Type B pancreatic cell (in vitro differentiated cells): ENCODE data around the gene APLNR. TPM values are rescaled to one million over a fixed set of nuclear protein-coding genes. Genes with fewer than 3 reads are reported as not detected.

Source experiments
- DNase-seq: peaks from one replicate; pipeline ENCODE4 v3.0.0; 2021; ENCODE audit warnings: mixed read lengths; ENCODE audit not compliant: unreplicated experiment; ENCODE audit errors: extremely low spot score
- H3K27ac Mint-ChIP-seq: 2 replicates; pipeline ENCODE4 v1.8.0; 2021; ENCODE audit warnings: mild to moderate bottlenecking, mixed read lengths
- H3K27me3 Mint-ChIP-seq: 2 replicates; pipeline ENCODE4 v1.8.0; 2021; ENCODE audit warnings: mixed read lengths
- H3K36me3 Mint-ChIP-seq: 2 replicates; pipeline ENCODE4 v1.8.0; 2021; ENCODE audit warnings: mixed read lengths
- H3K4me1 Mint-ChIP-seq: one replicate; pipeline ENCODE4 v1.8.0; 2021; ENCODE audit warnings: mixed read lengths; ENCODE audit not compliant: unreplicated experiment
- H3K4me3 Mint-ChIP-seq: 2 replicates; pipeline ENCODE4 v1.8.0; 2021; ENCODE audit warnings: mild to moderate bottlenecking, mixed read lengths
- H3K9me3 Mint-ChIP-seq: 2 replicates; pipeline ENCODE4 v1.8.0; 2021; ENCODE audit warnings: mixed read lengths
- total RNA-seq: library from RNA; stranded (reverse); gene quantifications from 2 replicates; pipeline ENCODE4 v1.2.1, GENCODE V29; 2021; ENCODE audit warnings: low replicate concordance
- TF ChIP-seq, protein P1 (sequence below): fragments of 200-600 bp; sonication (generic); conservative IDR thresholded peaks from 2 replicates; pipeline ENCODE4 v1.5.0; 2021; ENCODE audit warnings: antibody characterized with exemption, mild to moderate bottlenecking

The APLNR gene
- total RNA-seq, 1 donor from 2014 or later: 2.0 TPM

GRCh38 chr11:57276971-57277675, 40.1 kb upstream of the APLNR start:
- no peak overlapping the region for H3K4me3 Mint-ChIP-seq
- TF ChIP-seq, protein P1, sequence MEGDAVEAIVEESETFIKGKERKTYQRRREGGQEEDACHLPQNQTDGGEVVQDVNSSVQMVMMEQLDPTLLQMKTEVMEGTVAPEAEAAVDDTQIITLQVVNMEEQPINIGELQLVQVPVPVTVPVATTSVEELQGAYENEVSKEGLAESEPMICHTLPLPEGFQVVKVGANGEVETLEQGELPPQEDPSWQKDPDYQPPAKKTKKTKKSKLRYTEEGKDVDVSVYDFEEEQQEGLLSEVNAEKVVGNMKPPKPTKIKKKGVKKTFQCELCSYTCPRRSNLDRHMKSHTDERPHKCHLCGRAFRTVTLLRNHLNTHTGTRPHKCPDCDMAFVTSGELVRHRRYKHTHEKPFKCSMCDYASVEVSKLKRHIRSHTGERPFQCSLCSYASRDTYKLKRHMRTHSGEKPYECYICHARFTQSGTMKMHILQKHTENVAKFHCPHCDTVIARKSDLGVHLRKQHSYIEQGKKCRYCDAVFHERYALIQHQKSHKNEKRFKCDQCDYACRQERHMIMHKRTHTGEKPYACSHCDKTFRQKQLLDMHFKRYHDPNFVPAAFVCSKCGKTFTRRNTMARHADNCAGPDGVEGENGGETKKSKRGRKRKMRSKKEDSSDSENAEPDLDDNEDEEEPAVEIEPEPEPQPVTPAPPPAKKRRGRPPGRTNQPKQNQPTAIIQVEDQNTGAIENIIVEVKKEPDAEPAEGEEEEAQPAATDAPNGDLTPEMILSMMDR: no peak
- no peaks in the 10 kb centered on the region for H3K27me3 Mint-ChIP-seq
- peaks cover 15% of the 10 kb centered on the region for H3K4me1 Mint-ChIP-seq
- peak overlapping the region; percentile 60 for H3K27ac Mint-ChIP-seq
- H3K36me3 Mint-ChIP-seq: no peaks in the 10 kb centered on the region
- H3K9me3 Mint-ChIP-seq: peaks cover 4% of the 10 kb centered on the region
- no peak for DNase-seq

DNA sequence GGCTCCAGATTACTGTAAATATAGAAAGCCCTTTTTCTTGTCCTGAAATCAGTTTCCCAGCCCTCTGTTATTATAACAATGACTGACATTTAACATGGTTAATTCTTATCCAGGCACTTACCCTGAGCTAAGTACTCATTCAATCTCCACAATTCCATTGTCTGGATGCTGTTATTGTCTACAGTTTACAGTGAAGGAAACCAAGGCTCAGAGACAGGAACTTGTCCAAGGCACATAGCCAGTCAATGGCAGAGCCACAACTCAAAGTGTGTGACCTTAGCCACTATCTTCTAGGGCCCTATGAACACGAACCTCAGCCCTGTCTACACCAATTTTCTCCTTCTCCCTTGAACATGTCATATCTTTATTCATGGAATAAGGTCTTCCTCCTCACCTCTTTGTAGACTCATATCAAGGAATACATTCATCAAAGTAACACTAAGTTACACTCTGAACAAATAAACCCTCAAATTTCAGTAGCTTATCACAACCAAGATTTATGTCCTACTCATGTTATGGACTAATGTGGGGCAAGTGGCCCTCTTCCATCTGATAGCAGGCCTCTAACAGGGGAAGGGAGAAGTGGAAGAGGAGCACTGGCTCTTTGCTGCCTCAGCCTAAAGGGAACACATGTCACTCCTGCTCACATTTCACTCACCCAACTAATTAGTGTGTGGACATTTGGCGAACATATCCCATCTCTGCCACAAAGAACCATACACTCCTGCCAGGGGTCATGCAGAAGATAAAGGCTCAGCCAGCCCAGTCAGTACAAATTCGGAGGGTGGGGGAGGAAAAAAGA, 39.3 kb upstream of the APLNR start:
- no peaks in the 10 kb centered on the region for H3K27me3 Mint-ChIP-seq

DNA sequence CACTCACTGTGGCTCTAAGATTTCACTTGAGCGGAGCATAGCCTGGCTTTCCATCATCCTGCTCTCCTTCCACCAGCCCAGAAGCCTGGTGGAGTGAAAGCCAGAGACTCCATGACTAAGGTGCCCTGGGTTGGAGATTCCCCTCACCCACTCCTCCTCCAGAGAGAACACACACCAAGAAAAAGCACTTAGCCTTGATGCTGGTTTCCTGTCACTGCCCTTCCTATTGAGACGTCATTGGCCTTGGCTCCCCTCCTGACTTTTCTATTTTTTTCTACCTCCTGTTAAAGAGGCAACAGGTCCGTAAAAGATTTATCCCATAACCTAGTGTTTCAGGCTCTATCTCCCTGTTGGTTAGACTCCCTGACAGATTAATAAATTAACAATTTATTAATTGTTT, 38.5 kb upstream of the APLNR start:
- Mint-ChIP-seq H3K4me1 (peaks cover 15% of the 10 kb centered on the region), H3K36me3 (no peaks in the 10 kb centered on the region), H3K27me3 (no peaks in the 10 kb centered on the region), H3K4me3 (no peak overlapping the region), H3K27ac (no peak overlapping the region), H3K9me3 (peaks cover 4% of the 10 kb centered on the region)
- DNase-seq: no peak
- TF ChIP-seq, protein P1: no peak

More for the DNA sequence above, 39.3 kb upstream of the APLNR start:
- Mint-ChIP-seq H3K36me3 (no peaks in the 10 kb centered on the region), H3K27ac (no peak overlapping the region), H3K9me3 (peaks cover 4% of the 10 kb centered on the region), H3K4me1 (peaks cover 15% of the 10 kb centered on the region), H3K4me3 (no peak overlapping the region)
- TF ChIP-seq, protein P1: no peak
- no peak for DNase-seq

DNA sequence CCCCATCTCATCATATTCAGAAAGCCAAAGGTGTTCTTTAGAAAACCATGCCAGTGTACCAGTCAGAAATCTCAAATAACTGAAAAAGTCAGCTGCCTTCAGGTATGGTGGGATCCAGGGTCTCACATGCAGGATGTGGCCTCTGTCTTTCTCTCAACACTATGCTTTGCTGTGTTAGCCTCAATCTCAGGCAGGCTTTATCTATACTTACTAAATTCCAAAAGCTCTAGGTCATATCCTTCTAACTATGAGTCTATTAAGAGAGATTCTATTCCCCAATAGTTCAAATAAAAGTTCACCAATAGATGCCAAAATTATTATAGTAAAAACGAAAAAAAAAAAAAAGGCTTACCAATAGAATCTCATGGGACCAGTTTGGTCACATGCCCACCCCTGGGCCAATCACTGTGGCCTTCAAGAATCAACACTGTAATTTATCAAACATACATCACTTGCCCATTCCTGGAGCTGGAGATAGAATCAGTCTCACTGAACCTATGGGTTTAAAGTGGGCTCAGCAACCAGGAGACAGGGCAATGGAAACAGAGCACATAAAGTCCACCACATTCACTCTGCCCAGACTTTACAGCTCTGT, 38.0 kb upstream of the APLNR start:
- Mint-ChIP-seq H3K27ac (no peak overlapping the region), H3K36me3 (no peaks in the 10 kb centered on the region), H3K4me1 (peaks cover 15% of the 10 kb centered on the region), H3K9me3 (peaks cover 4% of the 10 kb centered on the region), H3K4me3 (no peak overlapping the region), H3K27me3 (no peaks in the 10 kb centered on the region)
- TF ChIP-seq, protein P1: no peak
- no peak for DNase-seq

GRCh38 chr11:57273448-57274058, 36.5 kb upstream of the APLNR start:
- no peak overlapping the region for H3K4me3 Mint-ChIP-seq
- no peak overlapping the region for H3K27ac Mint-ChIP-seq
- no peak for DNase-seq
- TF ChIP-seq, protein P1: no peak
- no peaks in the 10 kb centered on the region for H3K27me3 Mint-ChIP-seq
- H3K9me3 Mint-ChIP-seq: peaks cover 4% of the 10 kb centered on the region
- no peaks in the 10 kb centered on the region for H3K36me3 Mint-ChIP-seq
- H3K4me1 Mint-ChIP-seq: peaks cover 8% of the 10 kb centered on the region
